ENCODE results near the gene CACNA2D3. TPM values are rescaled to one million over a fixed set of nuclear protein-coding genes. Genes with fewer than 3 reads are reported as not detected.

CACNA2D3 gene
- polyA plus RNA-seq, 4 donors = 1.5 to 2.1 (median 1.7) TPM

DNA sequence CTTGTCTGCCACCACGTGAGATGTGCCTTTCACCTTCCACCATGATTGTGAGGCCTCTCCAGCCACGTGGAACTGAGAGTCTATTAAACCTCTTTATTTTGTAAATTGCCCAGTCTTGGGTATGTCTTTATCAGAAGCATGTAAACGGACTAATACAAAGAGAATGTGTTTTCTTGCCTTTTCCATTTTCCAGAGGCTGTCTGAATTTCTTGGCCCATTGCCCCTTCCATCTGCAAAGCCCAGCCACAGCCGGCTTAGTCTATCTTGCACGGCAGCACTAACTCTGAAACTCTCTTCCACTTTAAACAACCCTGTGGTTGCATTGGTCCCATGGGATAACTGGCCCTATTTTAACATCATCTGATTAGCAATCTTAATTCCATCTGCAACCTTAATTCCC, 590.2 kb downstream of the CACNA2D3 start:
- no peak for DNase-seq (ENCODE audit: low read depth in 4 of 4, low spot score in 3 of 4)

DNA sequence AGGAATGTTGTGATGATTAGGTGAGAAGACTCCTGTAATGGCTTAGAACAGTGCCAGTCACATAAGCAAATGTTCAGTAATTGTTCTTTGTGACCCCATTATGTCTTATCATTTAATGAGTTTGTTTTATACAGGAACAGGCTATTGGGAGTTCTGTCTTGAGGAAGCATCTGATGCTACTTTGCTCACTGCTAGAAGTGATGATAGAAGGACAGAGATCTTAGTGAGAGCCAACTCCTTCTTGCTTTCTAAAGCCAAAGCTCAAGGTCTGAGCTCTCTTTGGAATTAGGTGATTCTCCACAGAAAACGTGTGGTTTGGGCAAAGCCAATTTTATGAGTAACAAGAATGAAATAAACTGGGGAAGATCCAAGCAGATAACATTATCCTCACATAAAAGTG, 590.7 kb downstream of the CACNA2D3 start:
- no peak for DNase-seq (ENCODE audit: low read depth in 4 of 4, low spot score in 3 of 4)

DNA sequence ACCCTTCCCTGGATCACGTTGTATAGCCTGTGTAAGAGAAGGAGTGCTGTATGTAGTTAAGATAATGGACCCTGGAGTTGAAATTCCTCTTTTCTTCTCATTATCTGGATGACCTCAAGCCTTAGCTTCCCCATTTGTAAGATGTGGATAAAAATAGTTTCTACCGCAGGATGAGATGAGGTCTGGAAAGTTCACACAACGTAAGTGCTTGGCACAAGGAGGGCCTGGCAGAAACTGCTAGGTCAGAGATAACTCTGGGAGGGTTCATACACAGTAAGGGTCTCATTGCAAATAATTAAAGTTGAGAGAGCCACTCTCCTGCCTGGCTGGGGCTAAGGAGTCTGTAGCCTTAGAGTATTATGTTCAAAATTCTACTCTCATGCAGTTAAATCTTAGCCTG, 591.1 kb downstream of the CACNA2D3 start:
- DNase-seq (ENCODE audit: low read depth in 4 of 4, low spot score in 3 of 4) = no peak

DNA sequence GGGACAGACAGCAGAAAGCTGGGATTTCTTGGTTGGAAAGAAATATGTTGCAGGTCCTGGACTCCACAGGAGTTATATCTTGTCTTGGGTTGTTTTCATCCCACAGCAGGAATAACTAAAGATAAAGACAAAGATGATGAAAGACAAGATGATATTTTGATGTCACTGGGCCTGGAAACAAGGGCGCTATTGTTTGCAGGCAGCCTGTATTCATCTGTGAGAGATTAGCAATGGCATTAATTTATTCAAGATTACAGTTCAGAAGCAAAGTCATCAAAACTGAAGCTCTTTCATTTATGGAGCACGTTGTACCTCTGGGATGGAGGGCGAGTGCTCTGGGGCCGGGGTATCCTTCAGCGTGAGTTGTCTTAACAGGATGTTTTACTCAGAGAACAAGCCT, 591.7 kb downstream of the CACNA2D3 start:
- DNase-seq (ENCODE audit: low read depth in 4 of 4, low spot score in 3 of 4) = no peak

DNA sequence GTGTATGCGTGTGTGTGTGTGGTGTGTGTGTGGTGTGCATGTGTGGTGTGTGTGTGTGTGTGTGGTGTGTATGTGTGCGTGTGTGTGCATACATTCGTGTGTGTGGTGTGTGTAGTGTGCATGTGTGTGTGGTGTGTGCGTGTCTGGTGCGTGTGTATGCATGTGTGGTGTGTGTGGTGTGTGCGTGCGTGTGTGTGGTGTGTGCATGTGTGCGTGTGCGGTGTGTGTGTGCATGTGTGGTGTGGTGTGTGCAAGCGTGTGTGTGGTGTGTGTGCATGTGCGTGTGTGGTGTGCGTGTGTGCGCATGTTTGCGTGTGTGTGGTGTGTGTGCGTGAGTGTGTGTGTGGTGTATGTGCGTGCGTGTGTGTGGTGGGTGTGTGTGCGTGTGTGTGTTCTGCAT, 595.2 kb downstream of the CACNA2D3 start:
- no peak for DNase-seq (ENCODE audit: low read depth in 4 of 4, low spot score in 3 of 4)

DNA sequence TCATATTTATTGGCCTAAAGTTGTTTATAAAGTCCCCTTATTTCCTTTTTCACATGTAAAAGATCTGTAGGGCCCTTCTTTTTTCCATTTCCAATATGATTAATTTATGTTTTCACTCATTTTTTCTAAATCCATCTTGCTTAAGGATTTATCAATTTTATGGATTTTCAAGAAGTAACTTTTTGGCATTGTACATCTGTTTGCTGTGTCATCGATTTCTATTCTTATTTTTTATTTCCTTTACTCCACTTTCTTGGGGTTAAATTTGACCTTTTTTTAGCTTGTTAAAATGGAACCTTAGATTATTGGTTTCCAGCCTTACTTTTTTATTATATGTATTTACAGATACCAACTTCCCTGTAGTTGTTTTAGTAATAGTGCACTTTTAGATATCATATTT, 597.6 kb downstream of the CACNA2D3 start:
- no peak for DNase-seq (ENCODE audit: low read depth in 4 of 4, low spot score in 3 of 4)

DNA sequence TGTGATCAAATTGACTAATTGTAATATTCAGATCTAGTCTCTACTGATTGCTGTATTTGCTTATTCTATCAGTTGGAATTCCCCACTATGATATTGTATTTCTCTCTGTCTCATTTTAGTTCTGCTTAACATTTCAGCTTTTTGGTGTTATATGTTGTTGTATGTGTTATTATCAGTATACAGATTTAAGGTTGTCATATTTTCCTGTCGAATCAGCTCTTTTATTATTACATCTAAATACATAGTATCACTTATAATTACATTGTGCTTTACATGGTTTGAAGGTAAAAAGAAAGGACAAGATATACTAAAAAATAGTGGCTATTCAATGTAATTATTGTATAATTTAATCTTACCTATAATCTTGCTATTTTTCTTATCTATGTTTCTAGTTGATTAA, 598.3 kb downstream of the CACNA2D3 start:
- no peak for DNase-seq (ENCODE audit: low read depth in 4 of 4, low spot score in 3 of 4)

DNA sequence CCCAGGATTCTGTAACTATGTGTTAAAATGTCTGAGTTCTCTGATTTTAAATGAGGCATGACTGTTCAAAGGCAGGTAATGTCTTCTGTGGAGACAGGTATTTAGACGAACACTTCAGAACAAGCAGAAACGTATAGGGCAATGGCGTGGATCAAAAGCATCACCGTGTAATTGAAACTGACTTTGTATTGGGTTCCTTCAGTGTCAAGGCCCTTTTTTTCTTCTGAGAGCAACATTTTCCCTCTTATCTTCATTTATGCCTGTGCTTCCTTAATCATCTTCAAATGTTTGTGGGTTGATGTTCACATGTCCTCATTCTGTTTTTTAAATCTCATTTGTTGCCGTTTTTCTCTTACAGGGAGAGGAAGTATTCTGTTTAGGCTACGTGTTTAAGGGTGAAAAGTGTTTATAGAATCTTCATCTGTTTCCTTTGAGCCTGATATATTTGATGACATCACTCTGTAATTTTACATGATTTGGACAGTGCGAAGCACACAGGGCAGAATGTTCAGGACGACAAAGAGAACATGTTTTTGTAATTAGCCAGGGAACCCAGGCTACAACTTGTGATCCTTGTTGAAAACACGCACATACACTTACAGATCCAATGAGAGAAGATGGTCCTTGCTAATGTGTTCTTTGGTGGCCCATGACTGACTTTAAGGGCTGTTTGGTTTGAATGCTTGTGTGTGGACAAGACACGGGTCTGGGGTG, 609.5 kb downstream of the CACNA2D3 start:
- no peak for DNase-seq (ENCODE audit: low read depth in 4 of 4, low spot score in 3 of 4)

DNA sequence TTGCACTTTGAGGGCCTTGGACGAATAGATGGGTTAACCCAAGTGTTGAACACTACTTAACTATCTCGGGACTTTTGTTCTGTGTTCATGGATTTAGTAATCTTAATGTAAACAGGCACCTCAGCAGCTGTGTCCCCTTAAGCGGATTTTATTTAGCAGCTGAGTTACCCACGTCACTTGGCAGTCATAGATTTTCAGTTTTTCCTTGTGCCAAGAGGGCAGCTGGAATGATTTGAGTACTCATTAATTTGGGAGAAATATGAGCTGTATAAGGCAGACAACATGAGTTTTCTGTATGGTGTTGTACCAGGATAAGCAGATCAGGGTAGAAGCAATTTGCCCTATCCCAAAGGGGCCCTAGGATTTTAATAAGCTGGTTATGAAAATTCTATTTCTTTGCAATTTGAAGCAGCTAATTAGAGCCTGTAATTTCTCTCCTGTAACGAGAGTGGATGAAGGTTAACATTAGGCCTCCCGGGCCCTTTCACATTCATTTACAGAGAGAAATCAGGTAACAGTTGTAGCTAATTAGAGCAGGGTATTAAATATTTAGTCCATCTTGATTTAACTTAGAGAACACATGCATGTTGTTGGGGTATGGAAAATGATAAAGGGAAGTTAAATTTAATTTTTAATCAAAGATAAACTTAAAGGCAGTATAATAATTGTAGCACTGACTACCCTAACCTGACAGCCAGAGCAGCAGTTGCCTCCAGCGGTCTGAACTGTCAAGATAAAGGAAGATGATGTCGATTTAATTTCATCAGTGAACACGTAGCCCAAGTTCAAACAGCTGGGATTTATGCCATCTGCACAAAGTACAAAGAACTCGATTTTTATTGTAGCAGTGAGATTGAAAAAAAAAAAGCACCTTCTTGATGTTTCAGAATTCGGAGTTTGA, 611.0 kb downstream of the CACNA2D3 start:
- no peak for DNase-seq (ENCODE audit: low read depth in 4 of 4, low spot score in 3 of 4)

DNA sequence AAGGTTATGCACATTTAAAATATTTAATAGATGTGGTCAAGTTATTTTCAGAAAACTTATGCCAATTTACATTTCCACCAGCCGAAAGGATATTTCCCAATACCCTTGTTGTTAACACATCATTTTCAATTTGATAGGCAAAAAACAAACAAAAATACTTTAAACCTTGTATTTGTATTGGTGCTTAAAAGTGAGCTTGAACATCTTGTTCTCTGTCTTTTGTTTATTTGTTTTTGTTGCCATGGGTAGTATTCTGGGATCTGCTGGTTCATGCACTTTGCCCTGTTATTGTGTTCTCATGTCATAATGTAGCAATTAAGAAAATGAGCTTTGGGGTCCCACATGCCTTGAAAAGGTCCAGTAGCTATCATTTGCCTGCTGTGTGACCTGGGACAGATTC, 614.1 kb downstream of the CACNA2D3 start:
- DNase-seq (ENCODE audit: low read depth in 4 of 4, low spot score in 3 of 4) = no peak

DNA sequence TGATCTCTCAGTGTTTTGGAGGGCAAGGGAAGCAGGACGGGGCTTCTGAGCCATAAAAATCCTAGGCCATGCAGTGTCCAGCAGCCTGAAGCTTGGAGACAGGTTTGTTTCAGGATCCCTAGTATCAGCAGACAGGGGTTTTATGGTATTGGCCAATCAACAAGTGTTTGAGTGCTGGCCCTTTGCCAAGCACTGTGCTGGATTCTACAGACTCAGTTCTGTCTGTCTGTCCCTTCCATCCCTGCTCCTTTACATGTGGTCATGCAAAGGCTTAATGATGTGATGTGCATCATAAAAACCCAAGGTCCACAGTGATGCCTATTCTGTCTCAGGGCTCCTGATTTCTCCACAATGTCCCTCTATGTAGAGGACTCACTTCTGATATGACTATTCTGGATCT, 621.4 kb downstream of the CACNA2D3 start:
- DNase-seq (ENCODE audit: low read depth in 4 of 4, low spot score in 3 of 4) = no peak

DNA sequence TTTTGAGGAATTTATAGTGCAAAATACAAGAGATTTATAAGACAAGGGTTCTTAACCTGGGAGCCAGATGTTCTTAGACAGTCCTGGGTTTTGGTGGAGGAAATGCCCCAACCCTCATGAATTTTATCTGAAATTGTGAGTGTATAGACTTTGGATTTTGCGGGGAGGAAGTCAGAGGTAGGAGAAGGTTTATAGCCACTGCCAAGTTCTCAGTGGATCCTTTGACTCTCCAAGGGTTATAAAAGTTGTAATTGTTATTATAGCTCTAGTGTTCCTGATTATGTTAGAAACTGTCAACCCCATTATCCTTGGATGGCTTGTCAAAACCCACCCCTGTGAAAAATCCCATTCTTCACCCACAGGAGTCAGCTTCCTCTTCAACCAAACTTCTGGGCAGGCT, 621.9 kb downstream of the CACNA2D3 start:
- DNase-seq (ENCODE audit: low read depth in 4 of 4, low spot score in 3 of 4) = no peak

DNA sequence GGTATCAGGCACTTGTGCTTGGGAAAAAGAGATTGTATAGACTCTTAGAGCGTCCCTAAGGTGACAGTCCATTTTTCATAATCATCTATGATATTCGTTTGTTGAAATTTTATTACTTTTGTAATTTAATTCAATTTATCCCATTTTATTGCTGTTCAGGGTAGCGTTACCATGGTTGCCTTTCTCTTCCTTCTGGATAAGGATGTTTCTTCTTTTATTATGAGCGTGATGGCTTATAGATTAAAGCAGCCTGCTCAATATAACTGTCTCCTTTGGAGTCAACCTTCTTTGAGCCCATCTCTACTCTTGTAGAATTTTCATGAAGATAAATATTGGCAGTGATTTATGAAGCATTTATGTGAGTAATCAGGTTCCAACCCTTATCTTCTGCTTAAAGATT, 623.5 kb downstream of the CACNA2D3 start:
- no peak for DNase-seq (ENCODE audit: low read depth in 4 of 4, low spot score in 3 of 4)

DNA sequence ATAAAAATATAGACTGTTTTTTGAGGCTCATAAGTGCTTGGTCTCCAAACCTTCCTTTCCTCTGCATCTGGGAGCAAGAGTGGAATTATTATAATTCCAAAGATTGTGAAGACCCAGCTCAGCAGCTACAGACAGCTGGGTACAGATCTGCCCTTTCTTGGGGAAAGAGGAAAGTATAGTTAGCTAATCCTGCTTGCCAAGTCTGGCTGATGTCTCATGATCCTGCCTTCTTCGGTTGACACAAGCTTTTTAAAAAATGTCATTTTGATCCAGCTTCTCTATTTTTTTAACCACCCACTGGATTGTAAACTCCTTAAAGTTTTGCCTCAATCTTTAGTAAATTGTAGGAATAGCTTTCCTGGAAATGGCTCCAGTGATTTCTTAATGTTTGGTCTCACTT, 624.4 kb downstream of the CACNA2D3 start:
- no peak for DNase-seq (ENCODE audit: low read depth in 4 of 4, low spot score in 3 of 4)

DNA sequence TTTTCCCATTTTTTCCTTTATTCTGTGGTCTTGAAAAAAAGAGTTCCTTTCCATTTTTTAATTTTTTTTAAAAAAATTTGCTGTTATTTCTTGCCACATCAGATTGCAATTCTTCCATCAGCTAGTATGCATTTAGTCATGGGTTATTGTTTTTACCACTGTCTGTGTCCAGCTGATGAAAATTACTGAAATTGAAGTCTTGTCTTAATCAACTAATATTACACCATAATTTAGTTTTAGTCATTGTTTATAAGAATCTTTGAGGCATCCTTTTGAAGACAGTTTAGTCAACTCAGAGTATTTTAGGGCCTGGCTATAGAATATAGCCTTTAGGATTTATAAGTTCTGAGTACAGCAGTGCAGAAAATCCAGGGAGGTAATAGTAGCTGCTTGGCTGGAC, 633.4 kb downstream of the CACNA2D3 start:
- no peak for DNase-seq (ENCODE audit: low read depth in 4 of 4, low spot score in 3 of 4)

DNA sequence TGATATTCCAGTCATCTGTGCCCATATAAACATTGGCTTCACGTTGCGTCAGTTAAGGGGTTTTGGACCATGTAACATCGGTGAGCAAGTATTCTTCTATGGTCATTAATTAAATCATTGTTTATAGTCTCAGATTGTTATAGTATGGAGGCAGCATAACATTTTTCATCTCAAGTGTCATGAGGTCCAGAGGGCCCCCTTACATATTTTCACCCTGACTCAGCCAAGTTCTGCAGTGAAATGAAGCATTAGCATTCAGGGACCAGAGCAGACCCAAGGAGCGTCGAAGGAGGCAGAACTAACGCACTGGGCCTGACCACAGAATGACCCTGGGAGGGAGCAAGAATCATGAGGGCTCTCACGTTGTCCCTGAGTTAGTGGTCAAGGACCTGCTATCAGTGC, 634.0 kb downstream of the CACNA2D3 start:
- no peak for DNase-seq (ENCODE audit: low read depth in 4 of 4, low spot score in 3 of 4)

DNA sequence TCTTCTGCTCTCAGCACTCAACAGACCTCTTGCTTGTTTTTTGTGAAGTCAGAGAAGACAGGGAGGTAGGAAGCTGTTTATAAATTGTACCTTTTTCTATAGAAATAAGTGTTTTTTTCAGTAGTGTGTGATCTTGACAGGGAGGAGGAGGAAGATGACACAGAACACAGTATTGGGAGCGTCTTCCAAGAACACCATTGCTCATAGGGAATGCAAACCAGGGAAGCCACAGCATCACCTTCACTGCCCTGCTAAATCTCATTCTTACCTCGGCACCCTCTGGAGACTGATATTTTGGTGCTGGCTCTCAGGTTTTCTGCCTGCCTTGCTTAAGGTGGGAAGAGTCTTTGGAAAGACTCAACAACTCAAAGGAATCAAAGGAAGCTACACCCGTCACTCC, 636.1 kb downstream of the CACNA2D3 start:
- DNase-seq (ENCODE audit: low read depth in 4 of 4, low spot score in 3 of 4) = no peak

DNA sequence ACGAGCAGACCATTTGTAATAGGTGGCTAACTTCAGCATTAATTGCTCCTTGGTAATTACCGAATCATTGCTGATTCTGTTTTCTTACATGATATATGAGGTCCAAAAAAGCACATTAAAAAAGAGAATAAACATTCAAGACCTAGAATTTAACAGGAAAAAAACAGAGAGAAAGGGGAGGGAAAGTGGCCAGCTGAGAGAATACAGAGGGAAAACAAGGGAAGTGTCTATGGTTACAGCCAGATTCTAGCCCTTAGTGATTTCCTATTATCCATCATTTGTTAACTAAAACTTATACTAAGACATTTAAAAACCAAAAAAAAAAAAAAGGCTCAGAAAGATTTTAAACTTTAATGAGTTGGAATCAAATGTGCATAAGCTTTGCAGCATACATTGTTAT, 636.8 kb downstream of the CACNA2D3 start:
- DNase-seq (ENCODE audit: low read depth in 4 of 4, low spot score in 3 of 4) = no peak

DNA sequence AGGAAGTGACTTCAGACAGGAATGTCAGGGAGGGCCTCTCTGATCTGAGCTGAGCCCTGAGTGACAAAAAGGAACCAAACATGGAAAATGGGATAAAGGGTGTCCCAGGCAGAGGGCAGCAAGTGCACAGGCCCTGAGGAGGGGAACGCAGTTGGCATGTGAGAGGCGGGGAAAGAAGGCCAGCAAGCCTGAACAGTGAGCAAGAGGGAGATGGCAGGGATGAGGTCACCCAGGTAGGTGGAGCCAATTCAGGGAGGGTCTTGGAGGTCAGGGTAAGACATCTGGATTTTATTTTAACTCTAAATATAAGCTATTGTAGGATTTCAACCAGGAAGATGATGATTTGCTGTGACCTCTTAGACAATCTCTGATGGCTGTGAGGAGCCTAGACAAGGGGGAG, 637.8 kb downstream of the CACNA2D3 start:
- DNase-seq (ENCODE audit: low read depth in 4 of 4, low spot score in 3 of 4) = no peak

DNA sequence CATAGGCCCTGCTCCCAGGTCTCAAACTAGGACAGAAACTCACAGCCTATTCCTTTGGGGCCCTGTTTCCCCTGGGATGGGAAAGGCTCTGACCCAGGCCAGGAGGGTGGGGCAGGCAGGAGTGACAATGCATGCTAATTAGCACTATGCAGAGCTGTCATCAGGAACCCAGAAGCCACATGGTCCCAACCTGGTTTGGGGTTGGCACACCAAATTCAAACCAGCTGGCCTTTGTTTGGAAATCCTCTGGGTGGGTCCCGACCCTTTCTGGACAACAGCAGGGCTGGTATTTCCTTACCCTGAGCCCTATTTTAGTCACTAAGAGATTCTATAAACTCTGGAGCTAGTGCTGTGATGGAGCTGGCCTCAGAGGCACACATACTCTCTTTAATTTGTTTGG, 639.3 kb downstream of the CACNA2D3 start:
- no peak for DNase-seq (ENCODE audit: low read depth in 4 of 4, low spot score in 3 of 4)

DNA sequence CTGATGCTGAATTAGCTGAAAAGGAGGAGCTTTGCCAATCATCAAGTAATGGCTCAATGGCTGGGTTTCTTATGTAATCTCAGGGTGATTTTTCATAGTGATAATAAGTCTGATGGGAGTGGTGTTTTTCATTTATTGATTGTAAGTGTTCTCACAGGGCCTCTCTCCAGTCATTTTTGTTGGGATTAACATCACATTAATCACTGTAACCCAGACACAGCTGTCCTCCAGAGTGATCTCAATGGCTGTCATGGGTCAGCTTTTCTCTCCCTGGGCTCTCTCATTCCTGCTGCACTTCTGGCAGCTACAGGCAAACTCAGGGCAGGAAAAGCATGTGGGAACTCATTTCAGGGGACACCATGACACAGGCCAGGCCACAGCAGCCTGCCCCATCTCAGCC, 642.6 kb downstream of the CACNA2D3 start:
- no peak for DNase-seq (ENCODE audit: low read depth in 4 of 4, low spot score in 3 of 4)

DNA sequence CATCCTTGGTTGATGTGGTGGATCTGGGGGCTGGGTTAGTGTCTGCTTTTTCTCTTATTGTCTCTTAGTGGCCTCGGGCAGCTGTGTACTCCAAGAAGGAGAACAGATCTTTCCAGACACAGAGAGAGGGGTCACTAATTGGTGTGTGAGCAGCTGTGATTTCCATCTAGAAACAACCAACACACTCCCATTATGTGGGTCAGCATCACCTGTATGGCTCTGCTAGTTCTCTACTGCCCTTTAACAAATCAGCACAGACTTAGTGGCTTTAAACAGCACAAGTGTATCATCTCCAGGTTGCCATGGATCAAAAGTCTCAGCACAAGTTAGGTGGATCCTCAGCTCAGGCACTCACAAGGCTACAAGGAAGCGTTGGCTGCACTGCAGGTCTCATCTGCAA, 648.7 kb downstream of the CACNA2D3 start:
- DNase-seq (ENCODE audit: low read depth in 4 of 4, low spot score in 3 of 4) = no peak

Measured in right renal pelvis (tissue), 4 donors.